Stimulated activated CD4-positive, alpha-beta T cell treated with anti-CD3 and anti-CD28 coated beads, Interleukin-4, amount 100 ng/mL, for 1 hour (primary cell): ENCODE data around the gene SVEP1.
"Not testable (repeated sequence)": the region's sequence is repeated elsewhere in the genome, so short reads cannot be mapped to it uniquely, and the experiment has no call there.

ENCODE experiments used
- DNase-seq: peaks from one replicate; pipeline ENCODE4 v3.0.0-alpha.2; 2020

The SVEP1 gene

GRCh38 chr9:110440796-110441195 is 138.7 kb downstream of the SVEP1 start:
- no peak for DNase-seq

DNA sequence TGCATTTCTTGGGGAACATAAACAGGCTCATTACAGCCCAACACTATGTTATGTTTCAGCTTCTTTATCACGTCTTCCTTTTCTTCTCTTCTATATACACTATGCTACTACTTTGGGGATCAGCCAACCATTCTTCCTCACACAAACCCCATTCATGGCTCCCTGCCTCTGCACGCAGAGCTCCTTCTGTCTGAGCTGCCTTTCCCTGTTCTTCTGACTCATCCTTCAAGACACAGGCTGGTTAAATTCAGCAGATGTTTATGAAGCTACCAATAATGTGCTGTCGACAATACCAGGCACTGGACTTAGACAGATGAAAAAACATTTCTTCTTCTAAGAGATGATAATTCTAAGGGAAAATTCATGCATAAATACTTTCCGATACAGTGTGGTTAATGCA is 139.4 kb downstream of the SVEP1 start:
- DNase-seq, result no peak

- no peak for DNase-seq
These were observed 147.3 kb downstream of the SVEP1 start for GRCh38 chr9:110432253-110432652.

GRCh38 chr9:110429453-110429852 is 150.1 kb downstream of the SVEP1 start:
- no peak for DNase-seq

GRCh38 chr9:110427497-110428104 is 151.9 kb downstream of the SVEP1 start:
- peak; percentile 18 for DNase-seq

- no peak for DNase-seq
These were observed 153.4 kb downstream of the SVEP1 start for GRCh38 chr9:110426052-110426709.

DNA sequence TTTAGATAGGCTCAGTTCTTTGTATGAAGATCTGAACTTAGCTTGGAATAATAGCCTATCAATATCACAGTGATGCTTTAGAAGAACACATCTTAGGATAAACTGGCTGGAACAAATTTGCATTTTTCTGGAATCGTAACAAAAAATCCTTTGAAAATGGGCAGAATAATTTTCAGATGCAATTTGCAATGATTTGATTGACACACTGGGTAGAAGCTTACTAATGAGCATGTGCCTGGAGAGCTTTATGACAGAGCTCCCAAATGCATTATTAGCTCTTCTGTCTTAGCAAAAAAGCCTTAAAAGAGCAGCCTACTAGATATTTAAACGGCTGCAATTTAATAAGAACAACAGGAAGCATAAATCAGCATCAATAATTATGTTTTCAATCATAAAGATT is 165.1 kb downstream of the SVEP1 start:
- DNase-seq, result no peak

GRCh38 chr9:110410961-110411360 is 168.6 kb downstream of the SVEP1 start:
- DNase-seq, result no peak

DNA sequence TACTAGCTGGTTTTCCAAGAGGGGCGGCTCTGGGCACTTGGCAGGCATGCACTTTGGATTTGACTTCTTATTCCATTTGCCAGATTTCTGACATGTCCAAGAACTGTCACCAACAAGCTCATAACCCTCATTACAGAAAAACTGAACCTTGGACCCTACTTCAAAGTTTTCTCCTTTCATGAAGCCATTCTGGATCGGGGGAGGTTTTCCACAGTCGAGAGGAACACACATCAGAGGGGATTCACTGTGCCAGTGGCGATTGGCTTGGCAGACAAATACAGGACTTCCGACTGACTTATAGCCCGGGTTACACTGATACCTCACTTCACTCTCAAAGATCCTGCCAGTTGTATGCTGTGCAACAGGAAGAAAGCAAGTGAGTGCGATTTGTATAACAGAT is 170.9 kb downstream of the SVEP1 start:
- no peak for DNase-seq

DNA sequence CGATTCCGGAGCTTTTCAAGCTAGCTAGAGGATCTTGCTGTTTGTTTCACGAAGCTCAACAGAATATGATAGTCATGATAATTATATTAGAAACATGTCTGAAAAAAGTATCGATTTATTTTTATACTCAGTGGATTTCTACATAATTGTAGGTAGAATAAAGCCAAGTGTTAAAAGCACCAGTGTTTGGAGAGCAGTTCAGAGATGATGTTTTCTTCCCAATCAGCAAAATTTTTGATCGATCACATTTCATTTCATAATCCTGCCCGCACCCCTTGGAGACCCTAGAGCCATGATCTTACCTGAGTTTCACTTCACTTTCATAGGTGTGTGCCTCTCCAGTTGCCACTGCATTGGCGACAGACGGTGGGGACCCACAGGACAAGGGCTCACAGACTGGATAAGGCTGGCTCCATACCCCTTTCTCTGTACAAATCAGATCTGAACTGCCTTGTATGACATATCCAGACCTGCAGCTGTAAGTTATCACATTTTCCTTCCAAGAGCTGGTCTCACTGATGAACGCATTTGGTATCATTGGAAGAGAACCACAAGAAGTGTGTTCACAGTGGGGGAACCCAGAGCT is 173.6 kb downstream of the SVEP1 start:
- no peak for DNase-seq

GRCh38 chr9:110404473-110404872 is 175.1 kb downstream of the SVEP1 start:
- DNase-seq, result no peak

- no peak for DNase-seq
These were observed 179.6 kb downstream of the SVEP1 start for GRCh38 chr9:110399983-110400382.

- not testable (repeated sequence) for DNase-seq
These were observed 180.5 kb downstream of the SVEP1 start for GRCh38 chr9:110398992-110399391.

DNA sequence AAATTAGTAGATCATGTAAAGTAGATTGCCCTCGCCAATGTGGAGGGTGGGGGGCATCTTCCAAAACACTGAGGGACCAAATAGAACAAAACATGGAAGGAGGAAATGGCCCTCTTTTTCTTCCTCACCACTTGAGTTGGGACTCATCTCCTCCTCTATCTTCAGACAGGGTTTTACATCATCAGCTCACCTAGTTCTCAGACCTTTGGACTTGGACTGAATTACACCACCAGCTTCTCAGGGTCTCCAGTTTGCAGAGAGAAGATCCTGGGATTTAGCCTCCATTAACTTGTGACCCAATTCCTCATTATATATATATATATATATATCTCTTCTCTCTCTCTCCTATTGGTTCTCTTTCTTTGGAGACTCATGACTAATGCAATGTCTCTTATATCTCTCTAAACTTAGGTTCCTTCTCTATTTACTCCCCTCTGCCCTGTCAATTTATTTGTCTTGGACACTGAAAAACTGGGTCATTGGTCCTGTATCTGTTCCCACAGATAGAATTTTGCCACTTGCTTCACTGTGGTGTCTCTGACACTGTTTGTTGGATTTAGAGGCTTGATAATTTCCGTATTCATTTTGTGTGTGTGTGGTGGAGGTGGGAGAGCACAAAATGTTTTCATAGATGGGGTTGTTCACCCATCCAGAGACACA is 187.6 kb downstream of the SVEP1 start:
- no peak for DNase-seq

GRCh38 chr9:110389148-110389750 is 190.3 kb downstream of the SVEP1 start:
- DNase-seq, result no peak

DNA sequence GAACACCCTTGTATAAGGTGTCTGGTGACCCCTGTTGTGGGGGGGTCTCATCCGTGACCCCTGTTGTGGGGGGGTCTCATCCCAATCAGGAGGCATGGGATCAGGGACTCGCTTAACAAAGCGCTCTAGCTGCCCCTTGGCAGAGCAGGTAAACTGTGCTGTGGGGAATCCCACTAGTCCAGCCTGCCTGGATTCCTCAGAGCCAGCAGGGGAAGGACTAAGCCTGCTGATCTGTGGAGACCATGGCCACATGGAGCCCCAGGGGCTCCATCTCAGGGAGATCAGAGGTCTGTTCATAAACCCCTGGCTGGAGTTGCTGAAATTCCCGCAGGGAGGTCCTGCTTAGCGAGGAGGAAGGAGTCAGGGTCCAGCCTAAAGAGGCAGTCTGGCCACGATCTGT is 196.1 kb downstream of the SVEP1 start:
- no peak for DNase-seq

GRCh38 chr9:110382731-110383130 is 196.8 kb downstream of the SVEP1 start:
- DNase-seq, result no peak

DNA sequence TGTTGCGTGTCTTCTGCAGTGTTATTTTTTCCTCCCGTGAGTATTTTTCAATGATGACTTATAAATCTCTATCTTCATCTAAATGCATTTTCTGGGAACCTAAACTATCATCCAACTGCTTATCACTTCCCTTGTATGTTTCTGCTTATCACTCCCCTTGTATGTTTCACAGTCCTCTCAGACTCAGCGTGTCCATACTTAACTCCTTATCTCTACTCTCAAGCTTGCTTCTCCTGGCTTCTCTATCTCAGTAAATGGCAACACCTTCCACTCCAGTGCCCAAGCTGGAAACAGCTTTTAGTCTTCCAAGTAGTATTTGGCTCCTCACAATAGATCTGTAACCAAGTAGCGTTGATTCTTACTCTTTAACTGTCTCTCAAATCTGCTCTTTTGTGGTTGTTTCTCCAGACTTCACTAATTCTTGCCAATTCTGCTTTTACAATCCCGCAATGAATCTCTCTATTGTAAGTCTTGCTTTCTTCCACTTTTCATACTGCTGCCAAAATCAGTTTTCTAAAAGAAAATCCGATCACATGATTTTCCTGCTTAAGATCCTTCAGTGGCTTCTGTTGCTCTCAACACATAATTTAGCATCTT is 208.0 kb downstream of the SVEP1 start:
- DNase-seq, result no peak

DNA sequence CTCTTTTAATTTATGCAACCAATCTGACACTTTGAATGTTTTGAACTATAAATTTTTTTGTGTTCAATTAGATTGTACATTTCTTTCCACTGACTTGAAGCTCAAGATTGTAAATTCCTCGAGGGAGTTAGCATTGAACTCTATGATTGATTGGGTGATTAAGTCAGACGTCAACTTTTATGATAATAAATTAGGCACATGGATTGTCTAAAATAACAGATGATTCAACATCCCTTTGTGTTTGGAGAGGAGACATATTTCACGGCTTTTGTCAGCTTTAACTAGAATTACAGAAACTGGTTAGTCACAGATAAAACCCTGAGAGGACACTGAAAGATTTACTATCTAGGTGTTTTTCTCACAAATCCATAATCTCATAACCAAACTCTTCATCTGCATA is 209.2 kb downstream of the SVEP1 start:
- DNase-seq, result no peak

DNA sequence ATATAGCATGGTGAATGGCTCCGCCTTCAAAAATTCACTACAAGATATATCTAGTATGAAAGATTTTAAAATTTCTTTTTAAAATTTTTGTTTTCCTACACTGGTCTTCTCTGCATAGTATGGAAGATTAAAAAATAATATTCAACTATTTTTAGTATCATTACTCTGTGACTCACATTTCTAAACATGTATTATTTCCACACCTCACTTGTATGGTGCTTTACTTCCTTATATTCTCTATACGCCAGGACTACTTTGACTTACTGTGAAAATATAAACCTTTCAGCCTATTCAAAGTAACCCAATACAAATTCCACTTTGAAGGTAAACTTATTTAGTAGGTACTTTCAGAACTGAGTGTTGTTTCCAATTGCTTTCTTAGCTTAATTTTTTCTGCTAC is 215.1 kb downstream of the SVEP1 start:
- no peak for DNase-seq

GRCh38 chr9:110358992-110359391 is 220.5 kb downstream of the SVEP1 start:
- DNase-seq, result not testable (repeated sequence)

GRCh38 chr9:110357505-110357904 is 222.0 kb downstream of the SVEP1 start:
- no peak for DNase-seq
